ENCODE results near the gene MRC1.
"Not testable (repeated sequence)": the region's sequence is repeated elsewhere in the genome, so short reads cannot be mapped to it uniquely, and the experiment has no call there.

Gene MRC1

DNA sequence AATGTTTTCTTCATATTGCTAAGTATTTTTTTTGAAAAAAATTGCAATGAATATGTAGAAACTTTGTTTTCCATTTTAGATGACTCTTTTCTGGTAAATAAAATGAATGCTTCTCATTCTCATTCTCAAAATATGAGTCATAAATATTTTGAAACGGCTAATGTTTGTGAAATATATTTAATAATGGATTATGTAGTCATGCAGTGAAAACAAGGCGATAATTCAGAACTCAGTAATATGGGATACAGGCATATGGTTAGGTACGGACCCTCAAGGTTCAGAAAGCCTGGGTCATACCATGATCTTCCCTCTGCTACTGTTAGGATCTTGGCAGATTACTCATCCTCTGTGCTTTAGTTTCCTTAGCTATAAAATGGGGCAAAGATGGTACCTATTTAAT is 96.3 kb downstream of the MRC1 start:
- DNase-seq (ENCODE audit: low spot score): no peak

DNA sequence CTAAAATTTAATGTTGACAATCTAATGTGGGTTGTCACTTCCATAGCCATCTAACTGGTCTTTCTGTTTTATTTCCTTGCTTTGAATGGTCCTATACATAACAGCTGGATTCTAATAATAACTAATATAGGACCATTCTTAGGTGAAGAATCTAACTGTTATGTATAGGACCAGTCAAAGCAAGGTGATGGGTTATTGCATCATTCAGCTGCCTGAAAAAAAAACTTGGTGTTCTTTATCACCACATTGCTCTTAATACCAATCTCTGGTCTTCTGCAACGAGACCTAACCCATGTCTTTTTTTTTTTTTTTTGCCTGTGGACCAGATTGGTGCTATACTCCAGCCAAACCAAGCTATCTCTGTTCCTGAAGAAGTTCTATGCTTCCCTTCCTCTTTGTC is 96.9 kb downstream of the MRC1 start:
- no peak for DNase-seq (ENCODE audit: low spot score)

DNA sequence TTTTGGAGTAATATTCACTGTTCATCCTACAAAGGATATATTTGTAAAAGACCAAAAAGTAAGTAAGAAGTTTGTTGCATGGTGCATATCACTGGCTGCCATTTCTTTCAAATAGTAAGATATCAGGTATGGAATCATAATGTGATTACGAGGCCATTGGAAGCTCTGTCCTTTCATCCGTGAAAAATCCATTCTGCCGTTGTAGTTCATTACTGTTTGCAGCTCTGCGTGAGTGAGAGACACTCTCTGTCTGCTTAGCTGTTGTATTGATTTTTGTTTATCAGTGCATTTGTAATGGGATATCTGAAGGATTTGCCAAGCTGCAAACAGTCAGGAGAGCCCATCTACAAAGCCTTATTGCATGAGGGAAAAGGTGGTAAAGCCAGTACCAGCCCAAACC is 98.5 kb downstream of the MRC1 start:
- DNase-seq (ENCODE audit: low spot score): no peak

DNA sequence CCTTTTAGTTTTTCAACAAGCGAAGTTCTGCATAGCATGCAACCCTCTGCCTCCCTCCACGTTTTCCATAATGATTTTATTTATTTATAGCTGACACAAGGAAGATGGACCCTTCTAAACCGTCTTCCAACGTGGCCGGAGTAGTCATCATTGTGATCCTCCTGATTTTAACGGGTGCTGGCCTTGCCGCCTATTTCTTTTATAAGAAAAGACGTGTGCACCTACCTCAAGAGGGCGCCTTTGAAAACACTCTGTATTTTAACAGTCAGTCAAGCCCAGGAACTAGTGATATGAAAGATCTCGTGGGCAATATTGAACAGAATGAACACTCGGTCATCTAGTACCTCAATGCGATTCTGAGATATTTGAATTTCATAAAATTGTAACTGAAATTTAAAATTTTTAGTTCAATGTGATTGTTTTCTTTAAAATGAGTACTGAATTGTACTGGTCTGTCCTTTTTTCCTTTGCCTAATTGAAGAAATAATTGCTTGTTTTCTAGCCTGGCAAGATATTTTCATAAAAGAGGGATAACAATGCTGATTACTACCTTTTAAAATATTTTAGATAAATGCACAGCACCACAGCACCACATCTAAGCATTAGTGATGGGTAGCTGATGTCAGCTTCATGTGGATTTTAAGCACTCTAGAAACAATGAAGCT is 101.1 kb downstream of the MRC1 start:
- peak; percentile 4 for DNase-seq (ENCODE audit: low spot score)

DNA sequence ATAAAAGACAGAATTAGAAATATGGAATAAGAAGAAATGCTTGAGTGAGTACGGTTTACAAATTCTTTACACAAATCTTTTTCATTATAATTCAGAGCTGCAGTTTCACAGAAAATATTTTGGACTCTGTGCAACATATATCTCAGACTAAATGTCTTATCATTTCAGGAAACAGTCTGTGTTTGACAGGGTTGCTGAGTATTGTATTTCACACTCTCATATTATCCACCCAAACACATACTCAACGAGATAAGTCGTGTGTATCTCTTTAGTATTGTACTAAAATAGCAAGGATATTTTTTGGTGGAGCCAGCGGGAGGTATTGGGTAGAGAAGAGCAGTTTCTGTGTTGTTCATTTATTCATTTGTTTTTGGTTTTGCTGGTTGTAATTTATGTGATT is 103.6 kb downstream of the MRC1 start:
- DNase-seq (ENCODE audit: low spot score): no peak

DNA sequence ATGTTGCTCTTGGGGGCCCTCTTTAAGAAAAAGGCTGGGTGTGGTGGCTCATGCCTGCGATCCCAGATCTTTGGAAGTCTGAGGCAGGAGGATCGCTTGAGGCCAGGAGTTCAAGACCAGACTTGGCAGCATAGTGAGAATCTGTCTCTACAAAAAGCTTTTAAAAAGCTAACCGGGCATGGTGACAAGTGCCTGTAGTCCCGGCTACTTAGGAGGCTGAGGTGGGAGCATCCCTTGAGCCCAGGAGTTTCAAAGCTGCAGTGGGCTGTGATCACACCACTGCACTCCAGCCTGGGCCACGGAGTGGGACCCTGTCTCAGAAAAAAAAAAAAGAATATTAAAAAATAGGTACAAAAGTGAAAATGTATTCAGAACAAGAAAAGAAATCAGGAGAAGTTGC is 104.5 kb downstream of the MRC1 start:
- no peak for DNase-seq (ENCODE audit: low spot score)

DNA sequence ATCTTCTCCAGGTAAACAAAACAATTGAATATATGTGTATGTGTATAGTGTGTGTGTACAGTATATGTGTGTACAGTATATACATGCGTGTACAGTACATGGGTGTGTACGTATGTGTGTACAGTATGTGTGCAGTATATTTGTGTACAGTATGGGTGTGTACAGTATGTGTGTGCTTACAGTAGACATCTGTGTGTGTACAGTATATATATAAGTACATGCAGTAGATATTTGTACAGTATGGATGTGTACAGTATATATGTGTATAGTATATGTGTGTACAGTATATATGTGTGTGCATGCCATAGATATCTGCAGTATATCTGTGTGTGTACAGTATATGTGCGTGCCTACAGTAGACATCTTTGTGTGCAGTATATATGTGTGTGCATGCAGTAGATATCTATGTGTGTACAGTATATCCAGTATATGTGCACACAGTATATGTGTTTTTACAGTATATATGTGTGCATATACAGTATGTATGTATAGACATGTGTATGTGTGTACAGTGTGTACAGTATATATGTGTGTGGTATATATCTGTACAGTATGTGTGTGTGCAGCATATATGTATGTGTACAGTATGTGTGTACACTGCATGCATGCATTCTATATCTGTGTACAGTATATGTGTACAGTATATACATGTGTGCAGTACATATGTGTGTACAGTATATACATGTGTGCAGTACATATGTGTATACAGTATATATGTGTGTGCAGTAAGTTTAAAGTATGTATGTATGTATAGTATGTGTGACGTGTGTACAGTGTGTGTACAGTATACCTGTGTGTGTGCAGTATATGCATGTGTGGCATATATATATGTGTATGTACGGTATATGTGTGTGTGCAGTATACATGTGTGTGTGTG is 105.3 kb downstream of the MRC1 start:
- DNase-seq (ENCODE audit: low spot score): no peak

DNA sequence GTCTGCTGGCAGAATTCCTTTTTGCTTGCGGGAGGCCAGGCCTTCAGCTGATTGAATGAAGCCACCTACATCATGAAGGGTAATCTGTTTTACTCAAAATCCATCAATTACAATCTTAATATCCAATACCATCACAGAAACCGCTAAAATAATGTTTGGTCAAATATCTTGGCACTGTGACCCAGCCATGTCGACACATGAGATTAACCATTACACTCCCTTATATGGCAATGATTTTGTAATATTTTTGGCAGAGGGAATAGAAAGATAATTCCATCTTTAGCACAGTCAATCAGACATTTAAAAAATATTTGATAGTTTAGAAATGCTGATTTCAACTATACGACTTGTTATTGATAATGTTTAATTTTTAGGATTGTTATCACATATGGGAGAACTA is 106.0 kb downstream of the MRC1 start:
- no peak for DNase-seq (ENCODE audit: low spot score)

DNA sequence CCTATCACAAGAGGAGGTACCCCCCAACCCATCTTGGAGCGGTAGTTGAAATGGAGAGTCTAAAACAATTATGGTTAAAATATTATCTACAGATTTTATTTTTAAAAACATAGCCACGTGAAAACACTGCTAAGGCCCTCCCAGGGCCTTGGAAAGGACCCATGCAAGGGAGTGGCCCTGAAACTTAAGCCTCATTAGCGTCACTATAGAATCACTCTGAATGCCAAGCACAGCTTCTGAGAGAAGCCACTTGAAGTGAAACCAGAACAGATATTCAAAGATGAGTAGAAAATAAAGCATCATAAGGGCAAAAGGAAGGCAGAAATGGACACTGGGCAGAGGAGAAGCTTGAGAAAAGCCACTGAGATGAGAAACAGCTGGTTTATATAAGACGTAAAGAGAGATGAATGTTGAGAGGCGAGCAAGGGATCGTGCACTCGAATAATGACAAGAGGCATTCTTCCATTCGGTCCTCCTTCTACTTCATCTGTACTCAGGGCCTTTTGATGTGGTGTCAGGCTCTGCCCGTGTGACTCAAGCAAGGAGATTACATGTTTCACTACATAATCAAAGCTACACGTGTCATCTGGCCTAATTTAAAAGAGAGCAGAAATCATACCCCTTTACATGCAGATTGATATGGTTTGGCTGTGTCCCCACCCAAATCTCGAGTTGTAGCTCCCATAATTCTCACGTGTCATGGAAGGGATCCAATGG is 109.2 kb downstream of the MRC1 start:
- no peak for DNase-seq (ENCODE audit: low spot score)

DNA sequence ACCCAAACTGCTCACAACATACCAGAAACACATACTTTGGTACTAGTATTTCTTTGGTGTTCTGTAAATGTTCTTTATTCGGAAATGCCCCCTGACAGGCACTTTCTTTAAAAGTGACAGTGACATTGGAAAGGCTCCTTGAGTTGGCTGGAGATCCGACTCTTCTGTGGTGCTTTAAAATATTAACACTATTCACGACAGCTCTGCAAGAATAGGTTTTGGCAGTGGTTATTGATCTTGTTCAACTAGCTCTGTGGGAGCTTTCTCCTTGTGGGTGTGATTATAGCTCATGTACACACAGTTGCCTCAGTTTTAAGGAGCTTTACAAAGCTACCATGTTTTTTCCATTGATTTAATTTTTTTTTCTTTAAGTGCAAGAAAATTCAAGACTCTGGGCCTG is 112.2 kb downstream of the MRC1 start:
- DNase-seq (ENCODE audit: low spot score): no peak

DNA sequence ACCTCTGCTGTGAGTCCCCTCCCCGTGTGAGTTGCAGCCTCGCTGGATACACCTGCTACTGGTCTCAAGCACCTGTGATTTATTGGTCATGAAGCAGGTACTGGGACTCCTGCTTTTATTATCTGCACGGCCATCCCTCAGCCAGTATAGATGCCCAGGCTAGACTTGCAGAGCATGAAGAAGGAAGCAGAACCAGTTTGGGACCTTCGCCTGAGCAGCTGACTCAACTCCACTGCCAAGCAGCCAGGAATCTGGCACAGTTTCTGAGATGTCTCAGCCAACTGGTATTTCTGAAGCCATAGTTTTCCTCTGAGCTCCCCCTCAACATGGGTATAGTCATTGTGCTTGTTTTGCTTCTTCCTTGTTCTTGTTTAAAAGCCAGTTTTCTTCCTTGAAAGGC is 114.6 kb downstream of the MRC1 start:
- no peak for DNase-seq (ENCODE audit: low spot score)

DNA sequence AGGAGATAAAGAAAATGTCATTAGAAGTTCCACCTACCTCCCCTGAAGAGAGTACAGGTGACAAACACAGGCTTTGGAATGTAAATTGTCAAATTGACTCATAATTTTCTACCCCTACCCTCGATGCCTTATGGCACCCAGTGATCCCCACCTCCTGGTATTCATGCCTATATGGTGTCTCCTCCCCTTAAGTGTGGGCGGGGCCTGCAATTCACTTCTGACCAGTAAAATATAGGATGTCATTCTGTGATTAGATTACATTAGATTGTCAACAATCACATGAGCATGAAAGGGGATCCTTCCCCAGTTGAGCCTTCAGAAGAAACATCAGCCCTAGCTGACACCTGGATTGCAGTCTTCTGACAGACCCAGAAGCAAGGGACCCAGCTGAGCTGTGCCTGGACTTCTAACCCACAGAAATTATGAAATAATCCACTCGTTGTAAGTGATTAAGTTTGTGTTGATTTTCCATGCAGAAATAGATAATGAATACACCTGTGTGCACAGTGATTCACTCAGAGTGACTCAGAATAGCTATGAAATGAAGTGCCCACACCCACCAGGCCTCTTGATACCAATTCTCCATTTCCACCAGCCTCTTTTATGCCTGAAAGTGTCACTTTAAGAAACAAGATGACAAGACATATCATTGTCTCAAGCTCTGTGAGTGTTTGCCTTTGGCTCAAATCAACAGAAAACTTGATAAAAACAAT is 134.0 kb downstream of the MRC1 start:
- DNase-seq (ENCODE audit: low spot score): no peak

DNA sequence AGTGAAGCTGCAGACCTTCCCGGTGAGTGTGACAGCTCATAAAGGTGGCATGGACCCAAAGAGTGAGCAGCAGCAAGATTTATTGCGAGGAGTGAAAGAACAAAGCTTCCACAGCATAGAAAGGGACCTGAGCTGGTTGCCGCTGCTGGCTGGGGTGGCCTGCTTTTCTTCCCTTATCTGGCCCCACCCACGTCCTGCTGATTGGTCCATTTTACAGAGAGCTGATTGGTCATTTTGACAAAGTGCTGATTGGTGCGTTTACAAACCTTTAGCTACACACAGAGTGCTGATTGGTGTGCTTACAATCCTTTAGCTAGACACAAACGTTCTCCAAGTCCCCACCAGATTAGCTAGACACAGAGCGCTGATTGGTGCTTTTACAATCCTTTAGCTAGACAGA is 141.1 kb downstream of the MRC1 start:
- not testable (repeated sequence) for DNase-seq (ENCODE audit: low spot score)

DNA sequence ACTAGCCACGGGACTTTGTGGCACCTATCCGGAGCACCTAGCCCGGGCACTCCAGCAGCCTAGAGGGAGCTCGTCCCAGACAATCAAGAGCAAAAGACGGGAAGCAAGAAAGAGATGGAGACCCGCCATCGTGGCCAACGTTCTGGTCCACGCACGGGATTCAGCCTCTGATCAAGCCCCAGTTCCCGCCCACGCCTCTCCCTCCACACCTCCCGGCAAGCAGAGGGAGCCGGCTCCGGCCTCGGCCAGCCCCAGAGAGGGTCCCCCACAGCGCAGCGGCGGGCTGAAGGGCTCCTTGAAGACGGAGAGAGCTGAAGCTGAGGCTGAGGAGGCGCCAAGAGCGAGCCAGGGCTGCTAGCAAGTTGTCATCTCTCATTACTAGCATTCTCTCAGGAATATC is 141.6 kb downstream of the MRC1 start:
- DNase-seq (ENCODE audit: low spot score): no peak

DNA sequence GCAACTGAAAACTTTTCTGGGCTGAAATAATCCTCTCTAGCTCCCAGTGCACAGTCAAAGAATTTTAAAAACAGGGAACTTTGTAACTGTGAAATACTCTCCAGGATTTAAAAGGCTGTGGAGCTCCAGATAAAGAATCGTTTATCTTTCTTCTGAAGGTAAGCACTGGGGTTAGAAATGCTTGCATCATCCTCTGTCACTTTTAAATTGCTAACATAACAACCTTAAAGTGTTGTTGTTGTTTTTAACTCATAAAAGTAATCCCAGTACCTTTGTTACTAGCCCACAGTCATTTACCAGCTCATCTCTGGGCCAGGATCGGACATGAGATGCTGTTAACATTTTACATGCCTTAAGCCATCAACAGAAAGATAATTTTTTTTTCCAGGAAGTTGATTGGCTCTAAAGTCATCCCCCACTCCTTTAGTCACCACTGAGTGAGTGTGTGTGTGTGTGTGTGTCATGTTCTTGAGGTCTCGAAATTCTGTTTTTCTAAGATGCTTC is 142.8 kb downstream of the MRC1 start, which contains the start of gene SLC39A12:
Gene SLC39A12 (plus strand): TSS at position 51 of the 504 bp plus-strand sequence. CDS start 1,359 bp downstream, outside the sequence.
- no peak for DNase-seq (ENCODE audit: low spot score)

DNA sequence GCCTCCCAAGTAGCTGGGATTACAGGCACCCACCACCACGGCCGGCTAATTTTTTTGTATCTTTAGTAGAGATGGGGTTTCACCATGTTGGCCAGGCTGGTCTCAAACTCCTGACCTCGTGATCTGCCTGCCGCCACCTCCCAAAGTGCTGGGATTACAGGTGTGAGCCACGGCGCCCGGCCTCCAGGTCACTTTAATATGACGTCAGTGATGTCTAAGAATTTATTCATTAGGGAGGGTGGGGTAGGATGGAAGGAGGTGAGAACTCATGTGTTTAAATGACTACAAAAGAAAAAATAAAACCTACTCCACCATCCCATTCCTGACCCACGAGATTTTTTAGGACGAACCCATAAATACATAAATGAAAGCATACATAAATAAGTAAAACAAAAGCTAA is 145.2 kb downstream of the MRC1 start:
- DNase-seq (ENCODE audit: low spot score): not testable (repeated sequence)

DNA sequence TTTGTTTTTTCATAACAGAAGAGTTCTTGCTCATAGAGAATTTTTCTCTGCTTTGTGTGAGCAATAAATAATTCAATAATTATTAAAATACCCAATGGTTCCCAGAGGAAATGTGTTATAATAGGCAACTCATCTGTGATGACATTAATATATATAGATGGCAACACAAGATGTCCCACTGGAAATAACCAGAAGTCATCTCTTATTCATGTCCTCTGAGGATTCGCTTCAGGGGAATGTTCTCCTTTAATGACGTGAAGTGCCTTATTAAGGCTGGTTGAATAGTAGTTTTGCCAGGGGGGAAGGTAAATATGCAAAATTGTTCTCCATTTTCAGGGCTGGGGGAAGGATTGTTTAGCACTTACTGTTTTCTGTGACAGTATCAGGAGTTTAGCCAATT is 145.7 kb downstream of the MRC1 start:
- DNase-seq (ENCODE audit: low spot score): no peak

DNA sequence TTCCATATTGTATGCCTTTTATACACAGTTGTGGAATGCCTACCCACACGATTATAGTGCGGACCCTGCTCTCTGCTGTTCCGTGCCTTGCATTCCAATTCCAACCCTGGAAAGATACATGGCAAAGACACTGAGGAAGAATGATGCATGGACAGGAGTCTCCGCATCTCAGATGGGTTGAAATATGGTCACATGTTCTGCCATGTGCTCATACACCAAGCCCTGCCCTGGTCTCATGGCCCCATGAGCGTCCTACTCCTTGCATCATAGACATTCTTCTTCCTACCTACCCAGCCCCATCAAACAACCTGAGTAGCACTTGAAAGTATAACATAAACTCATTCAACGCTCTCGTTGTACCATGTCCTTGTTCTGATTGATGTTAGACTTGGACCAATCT is 148.9 kb downstream of the MRC1 start:
- DNase-seq (ENCODE audit: low spot score): no peak

DNA sequence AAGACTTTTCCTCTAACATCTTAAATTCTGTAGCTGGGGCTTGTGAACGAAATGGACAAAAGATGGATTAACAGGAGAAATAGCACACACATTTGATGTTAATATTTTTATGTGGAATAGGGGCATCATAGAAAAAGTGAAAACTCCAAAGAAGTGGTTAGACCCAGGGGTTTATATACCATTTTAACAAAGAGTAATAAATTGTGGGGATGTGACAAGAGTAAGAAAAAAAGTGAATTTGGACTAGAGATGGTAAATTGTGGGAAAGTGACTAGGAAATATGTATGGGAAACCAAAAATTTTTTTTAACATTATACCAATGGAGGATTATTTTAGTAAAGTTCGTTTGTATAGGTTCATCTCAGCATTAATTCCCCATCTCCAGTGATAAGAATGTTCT is 150.7 kb downstream of the MRC1 start:
- no peak for DNase-seq (ENCODE audit: low spot score)
